ENCODE data around the gene ZNRF4. TPM values are rescaled to one million over a fixed set of nuclear protein-coding genes. Genes with fewer than 3 reads are reported as not detected.
"Not testable (repeated sequence)": the region's sequence is repeated elsewhere in the genome, so short reads cannot be mapped to it uniquely, and the experiment has no call there.

Gene ZNRF4
- polyA plus RNA-seq, 3 donors: not detected

GRCh38 chr19:5472286-5472685 is 17.1 kb downstream of the ZNRF4 start:
- no peak for DNase-seq (ENCODE audit: low read depth in 3 of 3, low spot score in 2 of 3)

DNA sequence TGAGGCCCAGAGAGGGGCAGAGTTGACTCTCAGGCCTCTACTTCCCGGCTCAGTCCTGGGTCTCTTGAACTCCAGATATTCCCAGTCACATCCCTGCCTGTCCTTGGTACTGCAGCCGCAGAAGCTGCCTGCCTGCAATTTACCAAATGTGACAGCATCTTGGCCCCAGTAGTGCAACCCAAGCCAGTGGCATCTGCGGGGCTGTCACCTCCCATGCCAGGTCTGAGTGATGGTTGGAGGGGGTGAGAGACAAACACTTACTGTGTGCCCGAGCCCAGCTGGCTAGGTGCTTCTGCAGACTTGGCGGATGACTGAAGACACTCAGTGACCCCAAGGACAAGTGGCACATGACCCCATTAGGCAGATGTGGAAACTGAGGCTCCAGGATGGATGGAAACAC is 18.4 kb downstream of the ZNRF4 start:
- no peak for DNase-seq (ENCODE audit: low read depth in 3 of 3, low spot score in 2 of 3)

- no peak for DNase-seq (ENCODE audit: low read depth in 3 of 3, low spot score in 2 of 3)
Observed at GRCh38 chr19:5477451-5478215, 22.4 kb downstream of the ZNRF4 start.

- no peak for DNase-seq (ENCODE audit: low read depth in 3 of 3, low spot score in 2 of 3)
Observed at GRCh38 chr19:5478241-5478924, 23.2 kb downstream of the ZNRF4 start.

DNA sequence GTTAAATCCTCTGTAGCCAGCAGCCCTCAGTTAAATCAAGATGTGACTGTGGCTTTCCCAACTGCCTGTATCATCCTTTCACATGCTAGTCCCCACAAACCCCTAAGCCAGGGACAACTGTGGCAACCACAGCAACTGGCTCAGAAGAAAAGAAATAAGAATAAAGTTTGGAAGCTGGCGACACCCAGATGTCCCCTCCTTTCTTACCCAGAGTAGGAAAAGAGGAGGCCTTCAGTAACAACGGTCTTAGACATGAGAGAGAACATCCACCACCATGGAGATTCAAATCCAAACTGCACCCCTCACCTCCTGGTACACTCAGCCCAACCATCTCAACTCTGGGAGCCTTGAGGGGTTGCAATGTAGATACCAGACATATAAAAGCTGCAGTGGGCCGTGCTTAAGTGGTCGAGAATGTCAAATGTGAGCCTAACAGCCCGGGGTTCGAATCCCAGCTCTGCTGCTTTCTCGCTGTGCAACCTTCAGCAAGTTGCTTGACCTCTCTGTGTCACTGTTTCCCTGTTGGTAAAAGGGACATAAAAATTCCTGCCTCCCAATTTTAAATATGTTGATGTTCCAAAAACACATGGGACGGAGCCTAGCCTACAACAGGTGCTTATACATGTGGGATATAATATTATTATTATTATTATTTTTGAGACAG is 23.8 kb downstream of the ZNRF4 start:
- no peak for DNase-seq (ENCODE audit: low read depth in 3 of 3, low spot score in 2 of 3)

GRCh38 chr19:5479958-5480357 is 24.7 kb downstream of the ZNRF4 start:
- no peak for DNase-seq (ENCODE audit: low read depth in 3 of 3, low spot score in 2 of 3)

DNA sequence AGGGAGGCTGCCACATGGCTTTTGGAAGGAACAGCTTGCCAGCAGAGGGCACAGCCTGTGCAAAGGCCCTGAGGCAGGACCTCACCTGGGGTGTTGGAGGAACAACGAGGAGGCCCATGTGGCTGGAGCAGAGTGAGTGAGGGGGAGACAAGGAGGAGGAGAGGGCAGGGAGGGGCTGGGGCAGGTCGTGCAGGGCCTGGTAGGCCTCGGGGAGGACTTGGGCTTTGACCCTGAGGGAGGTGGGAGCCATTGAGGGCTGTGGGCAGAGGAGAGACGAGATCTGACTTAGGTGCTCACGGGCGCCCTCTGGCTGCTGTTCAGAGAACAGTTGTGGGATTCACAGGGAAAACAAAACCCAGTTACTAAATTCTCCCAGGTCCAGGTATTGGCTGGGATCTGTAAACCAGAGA is 25.2 kb downstream of the ZNRF4 start:
- no peak for DNase-seq (ENCODE audit: low read depth in 3 of 3, low spot score in 2 of 3)

DNA sequence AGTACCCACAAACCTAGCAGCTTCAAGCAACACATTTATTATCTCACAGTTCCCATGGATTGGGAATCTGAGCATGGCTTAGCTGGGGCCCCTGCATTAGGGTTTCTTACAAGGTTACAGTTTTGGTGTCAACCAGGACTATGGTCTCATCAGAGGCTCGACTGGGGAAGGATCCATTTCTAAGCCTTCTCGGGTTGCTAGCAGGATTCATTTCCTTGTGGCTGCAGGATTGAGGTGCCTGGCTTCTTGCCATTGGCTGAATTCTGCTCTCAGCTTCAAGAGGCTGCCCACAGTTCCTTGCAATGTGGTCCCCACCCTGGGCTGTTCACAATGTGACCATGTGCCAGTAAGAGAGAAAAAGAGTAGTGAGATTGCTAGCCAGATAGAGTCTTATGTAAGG is 26.7 kb downstream of the ZNRF4 start:
- DNase-seq (ENCODE audit: low read depth in 3 of 3, low spot score in 2 of 3): no peak

DNA sequence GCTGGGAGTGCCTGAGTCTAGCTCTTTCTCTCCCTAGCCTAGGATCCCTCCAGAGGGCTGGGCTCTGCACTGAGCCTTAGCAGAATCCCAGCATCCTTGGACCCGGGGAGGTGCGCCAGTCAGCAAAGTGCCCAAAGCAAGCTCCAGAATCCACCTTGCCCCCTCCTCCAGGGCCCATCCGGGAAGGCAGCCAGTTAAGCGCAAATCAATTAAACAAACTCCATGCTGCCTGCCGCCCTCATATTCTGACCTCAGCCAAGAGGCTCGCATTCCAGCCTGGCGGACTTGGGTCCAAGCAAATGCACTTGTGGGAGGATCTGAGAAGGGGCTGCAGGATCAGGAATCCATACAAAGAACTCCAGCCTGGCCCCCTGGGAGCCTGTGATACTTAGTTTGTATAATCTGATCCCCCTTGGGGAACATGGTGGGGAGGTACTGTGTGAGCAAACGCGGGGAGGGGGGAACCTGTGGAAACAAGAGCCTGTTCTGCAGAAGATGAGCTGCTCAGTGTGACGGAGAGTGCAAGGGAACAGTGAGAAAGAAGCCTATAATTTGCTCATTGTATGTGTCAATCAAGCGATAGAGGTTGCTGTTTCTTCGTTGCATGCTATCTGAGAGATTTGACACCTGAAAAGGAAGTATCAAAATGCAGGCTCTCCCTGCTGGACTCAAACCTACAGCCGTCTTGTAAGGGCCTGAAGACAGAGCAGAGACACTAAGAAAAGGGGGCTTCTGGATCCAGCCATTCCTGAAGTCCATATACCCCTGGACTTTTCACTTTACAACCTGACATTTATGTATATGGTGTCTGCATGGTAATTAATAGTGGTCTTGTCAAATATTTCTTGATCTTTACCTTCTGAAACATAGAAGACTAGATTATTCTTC is 29.4 kb downstream of the ZNRF4 start:
- DNase-seq (ENCODE audit: low read depth in 3 of 3, low spot score in 2 of 3): no peak

DNA sequence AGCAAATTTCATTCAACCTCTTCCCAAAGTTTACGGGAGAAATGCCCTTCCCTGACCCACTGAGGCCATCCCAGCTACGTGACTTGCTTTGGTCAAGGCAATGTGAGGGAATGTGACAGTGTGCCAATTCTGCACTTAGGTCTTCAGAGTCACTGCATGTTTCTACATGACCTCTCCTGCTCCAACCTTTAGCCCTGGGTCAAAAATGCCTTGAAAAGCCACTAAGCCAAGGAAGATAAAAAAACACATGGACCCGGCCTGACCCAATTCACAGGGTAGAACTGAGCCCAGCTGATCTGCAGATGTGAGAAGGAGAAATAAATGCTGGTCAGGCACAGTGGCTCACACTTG is 30.0 kb downstream of the ZNRF4 start:
- DNase-seq (ENCODE audit: low read depth in 3 of 3, low spot score in 2 of 3): no peak

DNA sequence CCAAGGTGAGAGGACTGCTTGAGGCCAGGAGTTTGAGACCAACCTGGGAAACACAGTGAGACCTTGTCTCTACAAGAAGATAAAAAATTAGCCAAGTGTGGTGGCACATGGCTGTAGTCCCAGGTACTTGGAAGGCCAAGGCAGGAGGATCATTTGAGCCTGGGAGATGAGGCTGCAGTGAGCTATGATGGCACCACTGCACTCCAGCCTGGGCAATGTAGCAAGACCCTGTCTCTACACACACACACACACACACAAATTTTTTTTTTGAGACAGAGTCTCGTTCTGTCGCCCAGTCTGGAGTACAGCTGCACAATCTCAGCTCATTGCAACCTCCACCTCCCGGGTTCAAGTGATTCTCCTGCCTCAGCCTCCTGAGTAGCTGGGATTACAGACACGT is 30.4 kb downstream of the ZNRF4 start:
- DNase-seq (ENCODE audit: low read depth in 3 of 3, low spot score in 2 of 3): not testable (repeated sequence)

DNA sequence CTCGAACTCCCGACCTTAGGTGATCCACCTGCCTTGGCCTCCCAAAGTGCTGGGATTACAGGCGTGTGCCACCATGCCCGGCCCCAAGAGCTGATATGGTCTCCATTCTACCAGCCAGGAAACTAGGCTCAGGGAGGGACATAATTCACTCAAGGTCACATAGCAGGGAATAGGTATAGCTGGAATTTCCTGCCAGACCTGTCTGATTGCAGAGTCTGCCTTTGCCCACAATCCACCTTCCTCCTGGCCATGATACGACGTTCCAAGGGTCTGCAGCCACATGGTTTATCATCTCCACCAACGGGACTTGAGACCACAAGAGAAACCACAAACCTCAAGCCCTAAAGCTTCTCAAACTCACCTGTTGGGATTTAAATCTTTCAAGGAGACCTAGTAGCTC is 32.0 kb downstream of the ZNRF4 start:
- no peak for DNase-seq (ENCODE audit: low read depth in 3 of 3, low spot score in 2 of 3)

DNA sequence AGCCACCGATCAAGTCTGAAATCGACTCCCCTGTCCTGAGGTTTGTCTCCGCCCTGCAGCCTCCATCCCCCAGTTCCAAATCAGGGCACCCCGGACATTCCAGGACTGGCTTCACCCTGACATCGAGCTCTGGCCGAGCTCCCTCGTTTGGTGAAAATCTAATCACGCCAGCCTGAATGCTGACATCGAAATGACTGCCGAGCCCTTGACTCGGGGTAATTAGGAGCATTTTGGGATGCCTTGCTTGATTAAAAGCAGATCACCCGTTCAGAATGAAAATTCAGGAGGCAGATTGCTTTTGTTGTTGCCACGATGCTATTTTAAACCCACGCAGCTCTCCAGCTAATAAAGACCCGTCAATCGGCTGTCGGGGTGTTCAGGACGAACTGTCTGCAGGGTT is 34.3 kb downstream of the ZNRF4 start:
- DNase-seq (ENCODE audit: low read depth in 3 of 3, low spot score in 2 of 3): no peak

DNA sequence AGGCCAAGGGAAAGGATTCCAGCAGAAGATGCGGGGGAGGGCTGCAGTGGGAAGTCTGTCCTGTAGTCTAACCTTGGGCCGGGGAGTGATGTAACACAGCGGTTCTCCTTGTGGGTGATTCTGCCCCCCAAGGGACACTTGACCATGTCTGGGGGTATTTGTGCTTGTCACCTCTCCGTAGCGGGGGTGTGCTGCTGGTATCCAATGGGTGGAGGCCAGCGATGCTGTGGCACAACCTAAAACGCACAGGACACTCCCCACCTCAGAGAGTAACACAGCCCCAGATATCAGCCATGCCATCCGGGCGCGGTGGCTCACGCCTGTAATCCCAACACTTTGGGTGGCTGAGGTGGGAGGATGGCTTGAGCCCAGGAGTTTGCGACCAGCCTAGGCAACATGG is 36.3 kb downstream of the ZNRF4 start:
- no peak for DNase-seq (ENCODE audit: low read depth in 3 of 3, low spot score in 2 of 3)

DNA sequence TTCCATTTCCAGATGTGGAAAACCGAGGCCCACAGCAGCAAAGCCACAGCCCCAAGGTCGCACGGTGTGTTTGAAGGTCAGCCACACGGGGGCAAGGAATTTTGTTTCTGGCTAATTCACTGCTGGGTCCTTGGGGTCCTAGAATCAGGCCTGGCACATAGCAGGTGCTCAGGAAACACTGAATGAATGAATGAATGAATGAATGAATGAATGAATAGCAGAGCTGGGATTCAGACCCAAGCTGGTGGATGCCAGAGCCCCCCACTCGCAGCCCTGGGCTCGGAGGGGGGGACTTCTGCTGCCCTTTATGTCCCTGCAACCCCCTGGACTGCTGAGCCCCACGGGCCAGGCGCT is 37.0 kb downstream of the ZNRF4 start:
- DNase-seq (ENCODE audit: low read depth in 3 of 3, low spot score in 2 of 3): no peak

- no peak for DNase-seq (ENCODE audit: low read depth in 3 of 3, low spot score in 2 of 3)
Observed at GRCh38 chr19:5492635-5493409, 37.6 kb downstream of the ZNRF4 start.

DNA sequence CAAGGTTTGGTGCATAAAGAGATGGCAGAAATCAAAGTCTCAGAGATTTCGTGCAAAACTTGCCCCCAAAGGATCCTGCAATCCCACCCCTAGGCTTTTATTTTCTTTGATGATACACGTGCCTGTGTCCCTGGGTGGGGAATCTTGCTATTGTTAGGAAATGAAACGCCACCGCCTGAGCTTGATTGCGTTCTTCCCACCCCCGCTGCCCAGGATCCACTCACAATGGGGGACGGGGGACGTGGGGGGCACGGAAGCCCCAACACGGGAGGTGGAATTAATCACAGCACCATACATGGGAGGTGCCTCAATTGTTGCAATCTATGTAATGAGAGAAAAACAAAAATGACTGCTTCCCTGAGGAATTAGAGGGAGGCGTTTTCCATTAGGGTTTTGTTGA is 39.6 kb downstream of the ZNRF4 start:
- DNase-seq (ENCODE audit: low read depth in 3 of 3, low spot score in 2 of 3): no peak

GRCh38 chr19:5495792-5496191 is 40.6 kb downstream of the ZNRF4 start:
- DNase-seq (ENCODE audit: low read depth in 3 of 3, low spot score in 2 of 3): no peak

GRCh38 chr19:5497297-5497696 is 42.1 kb downstream of the ZNRF4 start:
- DNase-seq (ENCODE audit: low read depth in 3 of 3, low spot score in 2 of 3): no peak

- DNase-seq (ENCODE audit: low read depth in 3 of 3, low spot score in 2 of 3): no peak
Observed at GRCh38 chr19:5498830-5499550, 43.8 kb downstream of the ZNRF4 start.
